ENCODE results near the gene EPC1. TPM values are rescaled to one million over a fixed set of nuclear protein-coding genes. Genes with fewer than 3 reads are reported as not detected.
A peak's percentile ranks its signal among the peaks of the same experiment; 100 is the strongest.

The EPC1 gene
- polyA plus RNA-seq, 2 of the 4 experiments (the other 2 are of a cell fraction): 14.7 to 47.2 TPM

- ChIA-PET CTCF (interaction anchor here (1.0 to 3.6 kb wide), 3 partner anchors 12 to 77 kb away, joined by 3 to 13 read pairs (median 3); no protein-coding TSS in a partner anchor), POLR2A (no interaction called here)
- FAIRE-seq (no peak), DNase-seq (ENCODE audit: low read depth in 1 of 2, low spot score in 1 of 2) (no peak), ATAC-seq (no peak)
- Histone ChIP-seq H3K4me2 (no peak overlapping the region), H3K4me1 (0 out of 3 replicates have a peak, but pooled peaks cover 3% of the 10 kb centered on the region), H3K4me3 (no peak overlapping the region), H3K27ac (no peak overlapping the region), H3K9me3 (no peaks in the 10 kb centered on the region)
- TF ChIP-seq JUNB (IDR thresholded peaks at IDR 0.05) (no peak), NR3C1 (IDR thresholded peaks at IDR 0.05) (no peak), RARB (CRISPR knock-in tag; IDR thresholded peaks at IDR 0.05) (no peak), ZNF302 (CRISPR knock-in tag; IDR thresholded peaks at IDR 0.05) (no peak), POLR2AphosphoS2 (conservative IDR thresholded peaks at IDR 0.05; ENCODE audit: low read length) (no peak), CHD4 (IDR thresholded peaks at IDR 0.05; ENCODE audit: borderline replicate concordance) (no peak), EHMT2 (IDR thresholded peaks at IDR 0.05; ENCODE audit: low read depth) (no peak), SMC3 (IDR thresholded peaks at IDR 0.05) (no peak), NFE2L2 (conservative IDR thresholded peaks at IDR 0.05; ENCODE audit: low read length) (no peak), BCL3 (IDR thresholded peaks at IDR 0.05) (no peak), ZSCAN20 (CRISPR knock-in tag; IDR thresholded peaks at IDR 0.05) (no peak), RNF2 (IDR thresholded peaks at IDR 0.05; ENCODE audit: borderline replicate concordance, low read depth) (no peak)
- 97% methylated on average over 4 of the region's 4 CpGs for WGBS (ENCODE audit: missing lambda C conversion rate)
Observed at GRCh38 chr10:32268788-32269187, 78.2 kb downstream of the EPC1 start.

- H3K27ac ChIP-seq: no peak overlapping the region
- 0 out of 6 replicates have a peak, but pooled peaks of 1 of the 2 experiments have one; percentile 26 for ATAC-seq
- no peak overlapping the region for H3K4me2 ChIP-seq
- H3K4me1 ChIP-seq: 0 out of 3 replicates have a peak, but pooled peaks cover 3% of the 10 kb centered on the region
- CTCF ChIA-PET: interaction anchor here (1.1 to 3.5 kb wide), 3 partner anchors 11 to 79 kb away, joined by 3 to 21 read pairs (median 12); no protein-coding TSS in a partner anchor
- no peak overlapping the region for H3K4me3 ChIP-seq
- POLR2A ChIA-PET: interaction anchor here (0.7 kb wide), 1 partner anchor 98 kb away, joined by 3 read pairs; no protein-coding TSS in a partner anchor
- FAIRE-seq: no peak
- DNase-seq (ENCODE audit: low read depth in 1 of 2, low spot score in 1 of 2): no peak
- TF ChIP-seq NPAS2 (CRISPR knock-in tag; IDR thresholded peaks at IDR 0.05; ENCODE audit: borderline replicate concordance) (no peak), ZC3H11A (IDR thresholded peaks at IDR 0.05) (no peak), CTCF (IDR thresholded peaks at IDR 0.05) (no peak), GATA3 (IDR thresholded peaks at IDR 0.05; ENCODE audit: borderline replicate concordance) (no peak), USF2 (IDR thresholded peaks at IDR 0.05) (no peak), ATOH8 (CRISPR knock-in tag; IDR thresholded peaks at IDR 0.05; ENCODE audit: low read depth) (no peak), TFCP2L1 (CRISPR knock-in tag; IDR thresholded peaks at IDR 0.05) (no peak), RNF2 (IDR thresholded peaks at IDR 0.05; ENCODE audit: borderline replicate concordance, low read depth) (no peak), ZSCAN20 (CRISPR knock-in tag; IDR thresholded peaks at IDR 0.05) (no peak), EP300 (IDR thresholded peaks at IDR 0.05) (no peak), TP53 (CRISPR knock-in tag; IDR thresholded peaks at IDR 0.05) (no peak)
- H3K9me3 ChIP-seq: no peaks in the 10 kb centered on the region
- WGBS (ENCODE audit: missing lambda C conversion rate): 97% methylated on average over 5 of the region's 5 CpGs
Observed at GRCh38 chr10:32266979-32267378, 80.0 kb downstream of the EPC1 start.

All from A549 (cell line).